HUDEP-2 (cell line): ENCODE measurements around the gene OGDH.
"Not testable (repeated sequence)": the region's sequence is repeated elsewhere in the genome, so short reads cannot be mapped to it uniquely, and the experiment has no call there.

Source experiments
- DNase-seq, 76 experiments: peaks; one replicate each; lab custom pipeline; 2025; ENCODE audit not compliant: unreplicated experiment in 76 of 76; lab: John Stamatoyannopoulos, UW

The OGDH gene

GRCh38 chr7:44698046-44698580 is 91.7 kb downstream of the OGDH start:
- DNase-seq, result no peak

GRCh38 chr7:44699598-44699997 is 93.2 kb downstream of the OGDH start:
- not testable (repeated sequence) for DNase-seq

- DNase-seq, result no peak
Observed at GRCh38 chr7:44700322-44700721, 93.9 kb downstream of the OGDH start.

GRCh38 chr7:44703391-44703790 is 97.0 kb downstream of the OGDH start:
- DNase-seq, result not testable (repeated sequence)

- DNase-seq, result no peak
Observed at GRCh38 chr7:44703921-44704320, 97.5 kb downstream of the OGDH start.

GRCh38 chr7:44705434-44705833 is 99.0 kb downstream of the OGDH start:
- no peak for DNase-seq

- no peak for DNase-seq
Observed at GRCh38 chr7:44706788-44707557, 100.5 kb downstream of the OGDH start.

GRCh38 chr7:44707558-44708230 is 101.3 kb downstream of the OGDH start:
- DNase-seq, result no peak

GRCh38 chr7:44709011-44709915 is 102.8 kb downstream of the OGDH start:
- no peak for DNase-seq

- DNase-seq, result no peak
Observed at GRCh38 chr7:44709945-44710596, 103.6 kb downstream of the OGDH start.

GRCh38 chr7:44711528-44711927 is 105.1 kb downstream of the OGDH start:
- DNase-seq, result no peak

GRCh38 chr7:44712012-44712411 is 105.6 kb downstream of the OGDH start:
- no peak for DNase-seq

- DNase-seq, result no peak
Observed at GRCh38 chr7:44713141-44713540, 106.7 kb downstream of the OGDH start.

- no peak for DNase-seq
Observed at GRCh38 chr7:44713680-44714335, 107.4 kb downstream of the OGDH start.

- no peak for DNase-seq
Observed at GRCh38 chr7:44716205-44716604, 109.8 kb downstream of the OGDH start.

- no peak for DNase-seq
Observed at GRCh38 chr7:44720301-44720700, 113.9 kb downstream of the OGDH start.

GRCh38 chr7:44724276-44724675 is 117.8 kb downstream of the OGDH start:
- no peak for DNase-seq

GRCh38 chr7:44726250-44726649 is 119.8 kb downstream of the OGDH start:
- not testable (repeated sequence) for DNase-seq

- no peak for DNase-seq
Observed at GRCh38 chr7:44727158-44727936, 120.9 kb downstream of the OGDH start.
